Medulla oblongata (tissue), 1 donor: ENCODE measurements around the gene CERS5.
"Not testable (repeated sequence)": the region's sequence is repeated elsewhere in the genome, so short reads cannot be mapped to it uniquely, and the experiment has no call there.

Source experiments
- DNase-seq: peaks from one replicate; pipeline ENCODE4 v3.0.0-alpha.2; 2015; ENCODE audit errors: extremely low spot score

Gene CERS5

DNA sequence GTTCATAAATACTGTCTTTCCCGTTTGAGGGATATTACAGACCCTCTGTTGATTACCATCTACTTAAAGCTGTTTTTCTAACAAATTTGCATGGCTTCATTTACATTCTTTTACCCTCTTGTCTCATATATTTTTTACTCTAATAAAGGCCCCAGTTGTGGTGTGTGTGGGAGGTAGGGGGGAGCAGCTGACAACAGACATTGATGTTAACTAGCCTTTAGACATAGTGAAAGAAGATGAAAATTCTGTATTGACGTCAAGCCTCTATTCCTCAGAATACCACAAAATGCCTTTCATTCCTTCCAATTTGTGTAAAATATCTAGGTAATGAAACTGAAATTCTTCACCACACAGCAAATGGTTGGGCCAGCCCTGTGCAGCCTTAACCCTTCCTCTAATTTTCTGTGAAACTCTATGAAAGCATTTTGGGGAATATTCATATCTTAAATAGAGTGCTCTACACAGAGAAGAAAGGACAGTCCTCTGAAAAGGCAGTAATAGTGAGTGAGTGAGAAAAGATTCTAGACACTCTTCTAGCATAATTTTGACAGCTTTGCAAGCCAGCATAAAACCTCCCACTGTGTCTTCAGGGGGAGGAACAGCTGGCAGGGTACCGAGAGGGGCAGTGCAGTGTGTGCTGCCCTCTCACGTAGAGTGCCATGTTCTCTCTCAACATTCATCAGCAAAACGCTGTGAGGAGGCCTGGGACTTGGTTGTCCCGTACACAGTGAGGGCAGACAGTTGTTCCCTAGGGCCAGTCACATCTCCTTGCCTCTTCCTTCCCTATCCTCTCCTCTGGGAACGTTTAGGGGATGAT is 20.1 kb upstream of the CERS5 start:
- no peak for DNase-seq

- no peak for DNase-seq
These were observed 19.5 kb upstream of the CERS5 start for GRCh38 chr12:50186681-50187080.

GRCh38 chr12:50185970-50186663 is 18.9 kb upstream of the CERS5 start:
- no peak for DNase-seq

- DNase-seq, result no peak
These were observed 18.2 kb upstream of the CERS5 start for GRCh38 chr12:50185301-50185895.

GRCh38 chr12:50184261-50184660 is 17.1 kb upstream of the CERS5 start:
- no peak for DNase-seq

GRCh38 chr12:50182461-50182860 is 15.3 kb upstream of the CERS5 start:
- DNase-seq, result no peak

DNA sequence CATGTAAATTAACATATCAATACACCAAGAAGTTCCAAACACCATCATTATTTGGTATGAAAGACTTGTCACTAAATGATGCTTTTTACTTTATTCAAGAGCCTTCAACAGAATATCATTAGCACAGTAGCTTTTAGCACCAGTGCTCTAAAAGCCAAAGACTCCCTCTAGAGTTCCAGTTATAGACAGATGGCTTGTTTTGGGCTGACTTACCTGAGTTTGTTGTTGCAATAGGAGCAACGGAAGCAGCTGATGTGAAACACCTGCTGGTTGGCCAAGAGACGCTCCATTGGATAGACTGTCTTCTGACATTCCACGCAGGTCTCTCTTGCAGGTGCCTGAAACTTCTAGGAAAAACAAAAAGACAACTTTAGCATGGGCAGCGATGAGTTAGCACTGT is 14.5 kb upstream of the CERS5 start:
- DNase-seq, result no peak

GRCh38 chr12:50175716-50176026 is 8.5 kb upstream of the CERS5 start:
- DNase-seq, result no peak

DNA sequence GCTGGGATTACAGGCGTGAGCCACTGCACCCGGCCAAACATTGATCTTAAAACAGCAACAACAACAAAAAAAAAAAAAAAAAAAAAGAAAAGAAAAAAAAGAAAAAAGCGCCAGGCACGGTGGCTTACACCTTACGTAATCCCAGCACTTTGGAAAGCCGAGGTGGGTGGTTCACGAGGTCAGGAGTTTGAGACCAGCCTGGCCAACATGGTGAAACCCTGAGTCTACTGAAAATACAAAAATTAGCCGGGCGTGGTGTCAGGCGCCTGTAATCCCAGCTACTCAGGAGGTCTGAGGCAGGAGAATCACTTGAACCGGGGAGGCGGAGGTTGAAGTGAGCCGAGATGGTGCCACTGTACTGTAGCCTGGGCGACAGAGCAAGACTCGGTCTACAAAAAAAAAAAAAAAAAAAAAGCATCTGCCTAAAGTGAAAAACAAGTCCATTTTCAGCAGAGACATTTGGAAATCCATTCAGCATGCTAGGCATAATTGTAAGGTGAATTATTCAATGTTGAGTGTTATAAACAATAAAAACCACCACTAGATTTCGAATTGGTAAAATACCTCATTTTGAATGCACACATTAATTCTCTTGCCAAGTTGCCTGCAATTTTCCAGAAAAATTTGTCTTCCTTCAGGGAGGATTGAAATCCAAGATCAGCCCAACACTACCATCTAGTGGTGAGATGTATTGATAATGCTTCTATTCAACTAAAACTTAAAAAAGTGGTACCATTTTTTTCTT is 8.0 kb upstream of the CERS5 start:
- peak; percentile 88 for DNase-seq

DNA sequence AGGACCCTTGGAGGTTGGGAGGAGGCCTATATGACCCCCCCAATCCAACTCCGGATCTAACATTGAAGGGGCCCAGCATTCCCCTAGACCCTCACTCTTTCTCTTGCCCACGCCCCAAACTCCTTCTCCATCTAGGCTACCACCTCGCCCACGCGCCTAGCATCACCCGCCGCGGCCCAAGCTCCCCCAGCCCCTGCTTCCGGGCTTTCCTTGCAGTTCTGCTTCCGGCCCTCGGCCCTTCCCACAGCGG is 445 bp downstream of the CERS5 start:
- peak; percentile 27 for DNase-seq

DNA sequence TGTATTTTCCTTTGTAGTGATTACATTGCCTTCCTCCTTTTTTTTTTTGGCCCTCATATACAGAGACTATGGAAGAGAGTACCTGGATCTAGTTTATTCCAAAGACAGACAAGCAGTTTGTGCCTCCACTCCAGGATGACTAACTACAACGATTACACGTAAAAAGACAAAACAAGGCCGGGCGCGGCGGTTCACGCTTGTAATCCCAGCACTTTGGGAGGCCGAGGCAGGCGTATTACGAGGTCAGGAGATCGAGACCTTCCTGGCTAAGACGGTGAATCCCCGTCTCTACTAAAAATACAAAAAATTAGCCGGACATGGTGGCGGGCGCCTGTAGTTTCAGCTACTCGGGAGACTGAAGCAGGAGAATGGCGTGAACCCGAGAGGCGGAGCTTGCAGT is 2.2 kb downstream of the CERS5 start:
- no peak for DNase-seq

DNA sequence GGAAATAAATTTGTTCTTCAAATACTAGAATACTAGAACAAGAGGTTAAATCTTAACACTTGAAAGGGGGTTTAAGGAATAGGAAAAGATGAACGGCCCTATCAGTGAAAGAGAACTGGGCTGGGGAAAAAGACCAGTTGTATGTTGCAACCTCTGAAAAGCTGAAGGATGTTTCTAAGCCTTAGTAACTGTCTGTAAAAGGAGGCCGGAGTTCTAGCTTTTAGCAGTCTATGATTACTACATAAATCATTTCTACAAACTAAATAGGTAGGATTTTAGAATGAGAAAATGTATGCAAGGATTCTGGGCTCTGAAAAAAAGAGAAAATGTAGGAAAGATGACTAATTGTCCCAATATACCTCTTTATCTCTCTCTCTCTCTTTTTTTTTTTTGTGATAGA is 4.9 kb downstream of the CERS5 start:
- DNase-seq, result no peak

DNA sequence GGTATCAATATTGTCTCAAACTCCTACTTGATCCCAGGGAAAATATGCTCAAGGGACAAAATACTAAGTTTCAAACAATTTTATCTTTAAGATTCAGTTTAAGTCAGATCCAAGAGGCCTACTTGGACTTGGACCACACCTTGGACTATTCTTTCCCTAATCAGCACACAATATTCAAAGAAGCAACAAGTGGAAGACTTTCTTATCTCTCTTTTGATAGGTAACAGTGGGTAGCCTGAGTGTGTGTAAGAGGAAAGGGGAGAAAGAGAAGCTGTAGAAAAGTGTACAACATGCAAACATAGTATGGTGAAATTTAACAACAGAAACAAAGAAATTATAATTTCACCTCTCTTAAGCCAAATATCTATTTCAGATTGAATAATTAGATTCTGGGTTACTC is 6.5 kb downstream of the CERS5 start:
- DNase-seq, result no peak

GRCh38 chr12:50157259-50157658 is 9.9 kb downstream of the CERS5 start:
- no peak for DNase-seq

DNA sequence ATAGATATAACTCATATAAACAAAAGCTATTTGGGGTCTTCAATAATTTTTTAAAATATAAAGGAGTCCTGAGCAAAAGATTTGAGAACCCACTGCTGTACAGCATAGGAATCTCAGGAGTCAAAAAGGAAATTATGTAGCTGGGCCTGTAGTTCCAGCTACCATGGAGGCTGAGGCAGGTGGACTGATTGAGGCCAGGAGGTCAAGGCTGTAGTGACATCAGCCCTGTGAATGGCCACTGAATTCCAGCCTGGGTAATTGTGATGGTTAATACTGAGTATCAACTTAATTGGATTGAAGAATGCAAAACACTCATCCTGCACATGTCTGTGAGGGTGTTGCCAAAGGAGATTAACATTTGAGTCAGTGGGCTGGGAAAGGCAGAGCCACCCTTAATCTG is 10.5 kb downstream of the CERS5 start:
- no peak for DNase-seq

- DNase-seq, result not testable (repeated sequence)
These were observed 12.2 kb downstream of the CERS5 start for GRCh38 chr12:50154947-50155346.

DNA sequence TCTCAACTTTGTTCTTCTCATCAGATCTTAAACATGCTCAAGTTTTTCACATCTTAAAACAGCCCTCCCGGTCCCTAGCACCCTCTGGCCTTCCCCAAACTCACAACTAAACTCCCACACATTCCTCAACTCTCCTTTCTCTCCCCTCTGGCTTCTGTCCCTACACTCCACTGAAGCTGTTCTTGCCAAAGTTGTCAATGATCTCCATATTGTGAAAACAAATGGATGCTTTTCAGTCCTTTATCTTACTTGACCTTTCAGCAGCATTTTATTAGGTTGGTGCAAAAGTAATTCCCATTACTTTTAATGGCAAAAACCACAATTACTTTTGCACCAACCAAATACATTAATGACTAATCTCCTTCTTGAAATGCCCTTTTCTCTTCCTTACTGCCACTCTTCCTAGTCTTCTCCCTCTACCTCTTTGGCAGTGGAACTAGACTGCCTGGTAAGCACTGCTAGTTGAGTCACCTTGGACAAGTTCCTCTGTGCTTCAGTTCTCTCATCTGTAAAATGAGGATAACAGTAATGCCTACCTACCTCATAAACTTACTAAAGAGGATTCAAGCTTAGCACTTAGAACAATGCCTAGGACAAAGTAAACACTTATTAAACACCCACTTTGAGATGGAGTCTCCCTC is 16.0 kb downstream of the CERS5 start:
- DNase-seq, result no peak

DNA sequence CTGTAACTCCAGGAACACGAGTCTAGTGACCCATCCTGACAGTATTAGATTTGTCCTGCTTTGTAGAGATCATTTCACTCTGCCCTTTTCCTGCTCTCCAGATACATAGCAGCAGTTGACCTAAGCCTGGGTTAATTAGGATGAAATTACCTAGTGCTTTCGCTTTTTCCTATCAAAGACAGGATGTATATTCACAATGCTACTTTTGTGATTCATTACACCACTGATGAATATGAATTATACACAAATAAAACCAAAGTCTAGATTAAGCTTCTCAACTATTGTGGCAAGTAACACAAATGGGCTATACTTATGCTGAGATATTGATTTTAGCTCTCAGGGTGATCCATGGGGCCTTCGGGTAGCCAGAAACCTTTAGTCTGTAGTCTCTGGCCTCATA is 17.9 kb downstream of the CERS5 start:
- DNase-seq, result no peak

DNA sequence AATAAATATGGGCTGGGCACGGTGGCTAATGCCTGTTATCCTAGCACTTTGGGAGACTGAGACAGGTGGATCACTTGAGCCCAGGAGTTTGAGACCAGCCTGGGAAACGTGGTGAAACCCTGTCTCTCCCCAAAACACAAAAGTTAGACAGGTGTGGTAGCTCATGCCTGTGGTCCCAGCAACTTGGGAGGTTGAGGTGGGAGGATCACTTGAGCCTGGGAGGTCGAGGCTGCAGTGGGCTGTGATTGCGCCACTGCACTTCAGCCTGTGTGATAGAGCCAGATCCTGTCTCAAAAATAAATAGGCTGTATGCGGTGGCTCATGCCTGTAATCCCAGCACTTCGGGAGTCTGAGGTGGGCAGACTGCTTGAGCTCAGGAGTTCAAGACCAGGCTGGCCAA is 19.2 kb downstream of the CERS5 start:
- DNase-seq, result not testable (repeated sequence)

GRCh38 chr12:50147281-50147680 is 19.9 kb downstream of the CERS5 start:
- no peak for DNase-seq

GRCh38 chr12:50145439-50145838 is 21.7 kb downstream of the CERS5 start:
- no peak for DNase-seq

DNA sequence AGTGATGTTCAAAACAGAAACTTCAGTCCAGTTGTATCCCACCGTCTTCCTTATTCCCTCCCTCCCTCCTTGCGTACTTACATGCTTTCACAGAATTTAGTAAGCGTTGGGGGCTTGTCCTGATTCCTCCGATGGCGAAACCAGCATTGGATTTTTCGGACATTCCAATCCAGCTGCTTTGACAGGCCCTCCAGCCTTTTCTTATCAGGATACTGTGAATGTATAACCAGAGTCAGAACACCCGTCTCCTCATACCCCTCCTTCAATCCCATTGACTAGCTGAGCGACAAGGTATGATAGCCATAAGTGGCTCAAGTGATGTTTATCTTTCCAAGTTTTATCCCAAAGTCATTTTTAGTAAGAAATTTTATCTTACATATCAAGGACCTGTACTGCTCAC is 24.2 kb downstream of the CERS5 start:
- no peak for DNase-seq
